HG03039 (cell line): ENCODE results near the gene HGS.

Experiments
- ATAC-seq: cut with Tn5 transposase; IDR thresholded peaks from one replicate; pipeline ENCODE4 v1.9.1; 2021; ENCODE audit warnings: mild to moderate bottlenecking, moderate library complexity; ENCODE audit not compliant: unreplicated experiment

The HGS gene

DNA sequence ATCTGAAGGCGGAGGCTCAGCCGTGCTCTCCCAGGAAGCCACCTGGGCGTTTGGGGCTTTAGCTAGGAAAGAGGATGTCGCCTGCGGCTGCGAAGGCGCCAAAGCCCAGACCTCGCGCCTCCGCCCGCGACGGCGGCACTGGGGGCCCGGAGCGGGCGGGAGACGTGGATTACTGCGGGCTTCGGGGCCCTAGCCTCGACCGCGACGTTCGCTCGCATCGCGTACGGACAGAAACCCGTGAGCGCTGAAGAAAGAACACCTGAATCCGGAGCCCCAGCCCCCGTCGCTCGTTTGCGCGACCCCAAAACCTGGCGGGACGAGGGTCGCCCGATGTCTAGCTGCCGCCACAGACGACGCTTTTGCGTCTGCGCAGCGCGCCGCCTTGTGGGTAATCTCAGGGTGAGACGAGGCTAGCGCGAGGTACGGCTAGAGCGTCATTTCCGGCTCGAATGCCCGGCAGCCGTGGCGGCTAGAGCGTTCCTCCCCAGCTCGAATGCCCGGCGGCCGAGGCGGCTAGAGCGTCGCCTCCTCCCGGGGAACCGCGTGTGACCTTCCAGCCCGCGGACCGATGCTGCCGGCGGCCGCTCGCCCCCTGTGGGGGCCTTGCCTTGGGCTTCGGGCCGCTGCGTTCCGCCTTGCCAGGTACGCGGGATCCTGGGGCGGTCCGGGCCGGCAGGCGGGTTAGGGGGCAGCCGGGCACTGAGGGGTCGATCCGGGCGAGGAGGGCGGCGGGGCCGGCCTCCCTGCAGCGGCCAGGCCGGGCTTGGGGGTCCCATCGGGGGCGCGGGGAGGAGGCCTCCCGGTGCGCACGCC lies 19.3 kb downstream of the HGS start, which contains the start of gene MRPL12:
Gene MRPL12, plus strand, starts transcription at position 434 of the 813 bp plus-strand sequence. Its CDS starts 135 bp downstream, at position 569.
- peak; percentile 83 for ATAC-seq

DNA sequence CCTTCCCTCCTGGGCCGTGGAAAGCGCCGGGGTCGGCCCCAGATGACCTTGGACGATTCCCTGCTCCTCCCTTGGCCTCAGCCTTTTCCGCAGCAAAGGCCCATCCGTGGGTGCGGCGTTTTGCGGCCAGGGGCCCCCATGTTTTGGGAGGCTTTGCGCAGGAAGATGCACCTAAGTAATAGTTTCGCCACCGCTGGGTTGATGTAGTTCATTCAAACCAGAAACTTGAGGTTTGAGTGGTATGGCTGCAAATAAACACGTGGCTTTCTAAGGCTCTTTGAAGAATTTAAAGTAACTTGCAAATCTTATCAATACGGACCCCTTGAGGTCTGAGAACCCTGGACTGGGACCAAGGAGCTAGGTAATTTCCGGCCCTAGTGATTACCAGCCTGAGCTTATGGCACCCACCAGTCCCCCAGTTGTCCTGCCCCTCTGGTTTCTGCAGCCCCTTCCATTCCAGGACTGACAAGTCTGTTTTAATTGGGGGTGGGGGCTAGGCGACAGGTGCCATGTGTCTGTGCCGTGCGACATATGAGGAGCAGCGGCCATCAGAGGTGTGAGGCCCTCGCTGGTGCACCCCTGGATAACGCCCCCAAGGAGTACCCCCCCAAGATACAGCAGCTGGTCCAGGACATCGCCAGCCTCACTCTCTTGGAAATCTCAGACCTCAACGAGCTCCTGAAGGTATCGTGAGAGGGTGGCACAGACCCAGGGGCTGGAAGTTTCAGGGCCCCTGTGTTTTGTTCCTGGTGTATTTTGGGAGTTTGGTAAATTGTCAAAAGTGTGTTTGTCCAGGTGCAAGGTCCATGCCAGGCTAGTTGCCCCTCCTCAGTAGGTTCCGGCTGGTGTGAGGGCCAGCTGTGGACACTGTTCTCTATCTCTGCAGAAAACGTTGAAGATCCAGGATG lies 20.2 kb downstream of the HGS start:
- no peak for ATAC-seq

DNA sequence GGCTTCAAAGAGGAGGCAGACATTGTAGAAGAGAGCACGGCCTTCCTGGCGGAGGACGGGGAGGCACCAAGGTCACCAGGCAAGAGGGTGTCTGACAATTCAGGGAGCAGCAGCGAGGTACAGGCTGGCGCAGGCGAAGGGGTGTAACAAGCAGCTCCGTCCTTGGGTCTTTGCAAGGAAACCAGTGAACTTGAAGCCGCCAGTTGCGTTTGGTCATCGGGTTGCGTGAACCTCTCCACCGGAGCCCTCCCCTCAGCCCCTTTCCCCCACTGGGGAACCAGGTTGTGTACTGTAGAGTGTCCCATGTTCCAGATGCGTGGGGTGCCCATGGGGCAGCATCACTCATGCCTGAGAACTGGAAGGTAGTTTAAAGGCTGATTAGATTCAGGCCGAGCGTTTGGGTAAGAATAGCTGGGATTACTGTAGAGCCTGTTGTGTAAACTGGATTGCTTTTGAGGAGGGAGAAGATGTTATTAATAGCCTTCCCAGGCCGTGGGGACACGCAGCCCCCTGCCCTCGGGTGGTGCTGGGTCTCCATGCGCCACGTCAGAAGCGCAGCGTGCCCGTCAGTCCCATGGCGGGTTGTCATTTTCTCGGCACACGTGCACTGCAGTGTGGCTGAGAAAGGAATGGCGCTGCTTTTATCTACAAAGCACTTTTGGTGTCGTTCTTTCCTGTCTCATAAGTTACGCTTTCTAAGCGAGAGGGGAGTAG lies 21.9 kb downstream of the HGS start:
- no peak for ATAC-seq

DNA sequence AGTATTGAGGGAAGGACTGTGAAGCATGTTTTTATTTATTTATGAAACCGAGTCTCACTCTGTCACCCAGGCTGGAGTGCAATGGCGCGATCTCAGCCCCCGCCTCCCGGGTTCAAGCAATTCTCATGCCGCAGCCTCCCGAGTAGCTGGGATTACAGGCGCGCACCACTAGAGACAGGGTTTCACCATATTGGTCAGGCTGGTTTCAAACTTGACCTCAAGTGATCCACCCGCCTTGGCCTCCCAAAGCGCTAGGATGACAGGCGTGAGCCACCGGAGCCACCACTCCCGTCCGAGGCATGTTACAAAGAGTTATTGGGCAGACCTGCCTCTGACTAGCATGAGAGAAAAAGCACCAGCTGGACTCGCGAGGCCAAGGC lies 22.4 kb downstream of the HGS start:
- no peak for ATAC-seq

DNA sequence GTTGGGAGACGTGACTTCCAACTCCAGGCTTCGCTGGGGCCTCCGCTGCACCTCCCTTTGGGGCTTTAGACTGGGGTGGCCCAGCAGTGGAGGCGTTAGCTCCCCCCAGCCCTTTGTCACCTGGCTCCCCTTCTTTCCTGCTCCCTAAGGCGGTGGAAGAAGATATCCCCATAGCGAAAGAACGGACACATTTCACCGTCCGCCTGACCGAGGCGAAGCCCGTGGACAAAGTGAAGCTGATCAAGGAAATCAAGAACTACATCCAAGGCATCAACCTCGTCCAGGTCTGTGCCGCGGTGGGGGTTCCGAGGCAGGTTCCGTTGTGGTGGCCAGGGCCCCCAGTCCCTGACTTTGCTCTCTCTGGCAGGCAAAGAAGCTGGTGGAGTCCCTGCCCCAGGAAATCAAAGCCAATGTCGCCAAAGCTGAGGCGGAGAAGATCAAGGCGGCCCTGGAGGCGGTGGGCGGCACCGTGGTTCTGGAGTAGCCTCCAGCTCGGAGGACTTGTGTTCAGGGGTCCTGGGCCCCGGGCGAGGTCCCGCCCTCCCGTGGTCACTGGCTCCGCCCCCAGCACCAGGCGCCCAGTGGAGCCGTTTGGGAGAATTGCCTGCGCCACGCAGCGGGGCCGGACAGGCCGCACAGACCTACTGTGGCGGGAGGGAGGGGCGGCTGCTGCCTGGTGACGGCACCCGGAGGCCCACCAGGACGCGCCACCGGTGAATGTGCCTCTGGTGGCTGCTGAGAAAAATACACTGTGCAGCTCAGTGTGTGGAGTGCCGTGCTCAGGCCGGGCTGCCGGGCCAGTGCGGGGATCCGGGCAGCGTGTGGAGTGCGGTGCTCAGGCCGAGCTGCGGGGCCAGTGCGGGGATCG lies 23.2 kb downstream of the HGS start:
- ATAC-seq, result no peak

DNA sequence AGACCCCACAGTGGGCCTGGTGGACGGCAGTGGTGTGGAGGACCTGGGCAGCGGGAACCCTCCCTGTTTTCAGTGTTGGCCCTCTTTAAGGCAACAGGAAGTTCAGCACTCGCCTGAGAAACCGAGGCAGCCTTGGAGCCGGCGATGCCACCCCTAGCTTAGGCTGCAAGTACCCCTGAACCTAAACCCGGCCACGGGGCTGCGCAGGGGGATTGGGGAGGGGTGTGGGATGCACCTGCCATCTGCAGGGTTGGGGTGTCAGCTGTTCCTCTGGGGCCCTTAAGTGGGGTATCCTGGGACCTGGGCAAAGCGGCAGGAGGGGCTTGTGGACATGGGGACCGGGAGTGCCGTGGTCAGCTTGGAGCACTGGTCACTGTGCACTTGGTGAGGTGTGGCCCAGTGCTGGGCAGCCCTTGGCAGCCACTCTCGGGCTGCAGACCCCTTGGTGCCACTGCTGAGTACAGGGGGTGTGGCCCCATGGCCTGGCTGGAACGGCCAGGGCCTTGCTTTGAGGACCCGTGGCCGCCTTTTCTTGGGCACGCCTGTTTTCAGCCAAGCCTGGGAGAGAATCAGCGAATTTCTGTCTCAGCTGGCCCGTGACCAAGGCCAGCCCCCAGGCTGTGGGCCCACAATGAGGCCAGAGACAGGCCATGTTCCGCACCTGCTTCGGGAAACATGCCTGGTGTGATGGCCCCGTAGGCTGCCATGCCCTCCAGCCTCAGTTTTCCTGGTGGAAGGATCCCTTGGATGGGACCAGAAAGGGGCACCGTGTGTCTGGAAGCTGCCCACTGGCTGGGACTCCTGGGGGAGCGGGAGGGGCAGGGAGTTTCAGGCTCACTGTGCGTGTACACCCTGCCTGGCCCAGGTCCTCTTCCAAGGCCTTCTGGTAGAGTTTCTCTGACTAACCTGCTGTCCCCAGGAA lies 24.2 kb downstream of the HGS start:
- no peak for ATAC-seq

DNA sequence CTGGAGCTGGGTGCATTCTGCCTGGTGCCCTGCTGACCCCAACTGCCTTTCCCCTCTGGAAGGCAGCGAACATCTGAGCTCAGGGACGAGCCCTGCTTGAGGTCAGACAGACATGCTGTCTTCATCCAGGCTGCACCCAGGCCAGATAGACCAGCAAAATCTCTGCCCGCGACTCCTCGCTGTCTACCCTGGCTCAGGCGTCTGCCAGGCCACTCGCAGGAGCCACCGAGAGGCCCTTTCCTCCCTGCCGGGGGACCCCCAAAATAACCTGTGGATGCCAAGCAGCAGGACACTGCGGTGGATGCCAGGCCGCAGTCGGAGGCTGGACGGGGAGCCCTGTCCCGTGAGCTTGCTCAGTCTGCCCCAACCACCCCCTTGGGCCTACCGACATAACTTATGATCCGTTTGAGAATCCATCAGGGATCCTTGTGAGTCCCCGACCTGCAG lies 25.0 kb downstream of the HGS start:
- ATAC-seq, result no peak

DNA sequence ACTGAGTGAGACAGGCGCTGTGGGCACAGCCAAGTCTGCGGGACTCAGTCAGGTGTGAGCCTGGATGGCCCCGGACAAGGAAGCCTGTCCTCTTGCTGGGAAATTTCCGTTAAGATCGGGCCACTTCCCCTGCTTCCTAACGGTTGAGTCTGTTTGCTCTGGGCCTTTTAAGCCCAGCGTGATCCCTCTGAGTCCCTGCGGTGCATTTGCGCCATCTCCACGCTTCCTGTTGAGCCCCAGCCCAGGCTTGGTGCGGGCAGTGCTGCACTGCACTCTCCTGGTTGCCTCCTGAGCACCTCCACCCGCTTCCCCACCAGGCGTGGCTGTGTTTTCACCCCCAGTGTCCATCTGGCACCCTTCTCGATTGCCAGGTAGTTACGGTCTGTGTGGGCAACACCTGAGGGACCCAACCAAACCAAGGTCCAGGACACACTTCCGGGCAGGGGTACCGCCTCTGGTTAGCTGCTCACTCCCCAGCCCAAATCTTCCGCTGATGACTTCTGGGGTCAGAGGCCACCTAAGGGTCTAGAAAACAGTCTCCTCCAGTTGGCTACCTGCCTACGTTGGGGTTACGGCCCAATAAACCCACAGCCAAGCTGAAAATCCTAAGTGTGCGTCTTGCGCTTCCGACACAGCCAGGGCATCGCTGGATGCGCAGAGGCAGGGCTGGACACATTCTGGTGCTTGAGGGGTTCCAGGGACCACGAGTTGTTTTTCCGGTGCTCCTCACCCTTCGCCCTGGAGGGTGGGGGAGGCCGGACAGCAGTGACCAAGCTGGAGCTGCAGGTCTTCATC lies 26.9 kb downstream of the HGS start:
- ATAC-seq, result no peak

DNA sequence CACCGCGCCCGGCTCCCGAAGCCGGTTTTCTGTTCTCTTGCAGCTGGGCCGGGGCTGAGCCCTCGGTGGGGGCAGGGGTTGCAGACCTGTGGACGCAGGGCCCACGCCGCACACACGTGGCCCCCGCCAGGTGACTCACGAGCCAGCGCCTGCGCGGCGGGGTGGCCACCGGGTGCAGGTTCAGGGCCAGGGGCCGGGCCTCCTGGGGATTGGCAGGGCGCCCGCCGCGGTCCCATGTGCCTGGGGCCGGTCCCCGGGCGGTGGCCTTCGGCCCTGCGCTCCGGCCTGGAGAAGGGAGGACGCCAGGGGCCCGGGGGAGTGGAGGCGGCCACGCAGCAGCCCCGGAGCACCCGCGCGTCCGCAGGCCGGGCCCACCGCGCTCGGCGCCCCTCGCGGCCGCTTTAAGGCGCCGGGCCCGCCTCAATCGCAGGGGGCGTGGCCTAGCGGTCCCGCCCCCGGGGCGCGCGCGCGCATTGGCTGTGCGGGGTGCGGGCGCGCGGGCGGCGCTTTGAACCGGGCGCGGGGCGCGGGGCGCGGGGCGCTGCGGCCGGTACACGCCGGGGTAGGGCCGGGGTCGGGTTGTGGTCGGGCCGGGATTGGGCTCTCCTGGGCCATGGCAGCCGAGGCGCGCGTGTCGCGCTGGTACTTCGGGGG lies 28.1 kb downstream of the HGS start, which contains the start of gene SLC25A10:
Gene SLC25A10, plus strand, starts transcription at position 471 of the 654 bp plus-strand sequence. Its CDS starts 143 bp downstream, at position 614.
- ATAC-seq, result peak; percentile 50

DNA sequence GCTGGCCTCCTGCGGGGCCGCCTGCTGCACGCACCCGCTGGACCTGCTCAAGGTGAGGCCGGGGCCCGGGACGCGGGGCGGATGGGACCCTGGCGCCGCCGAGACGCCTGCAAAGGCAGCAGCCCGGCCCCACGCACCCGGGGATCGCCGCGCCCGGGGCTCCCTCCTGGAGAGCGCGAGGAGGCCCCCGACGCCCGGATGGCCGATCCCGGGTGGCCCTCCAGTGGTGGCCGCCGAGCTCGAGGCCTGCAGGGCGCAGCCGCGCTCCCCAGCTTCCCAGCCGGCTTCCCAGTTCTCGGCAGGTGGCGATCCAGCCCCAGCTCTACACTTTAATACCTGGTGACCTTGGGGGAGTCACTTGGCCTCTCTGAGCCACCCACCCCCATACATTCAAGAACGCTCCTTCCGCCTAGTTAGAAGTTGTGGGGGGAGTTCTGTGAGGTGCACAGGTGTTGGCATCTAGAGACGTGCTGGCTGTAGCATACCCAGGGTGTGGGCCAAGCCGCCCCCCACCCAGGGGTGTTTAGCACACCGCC lies 28.7 kb downstream of the HGS start:
- ATAC-seq, result peak; percentile 2

DNA sequence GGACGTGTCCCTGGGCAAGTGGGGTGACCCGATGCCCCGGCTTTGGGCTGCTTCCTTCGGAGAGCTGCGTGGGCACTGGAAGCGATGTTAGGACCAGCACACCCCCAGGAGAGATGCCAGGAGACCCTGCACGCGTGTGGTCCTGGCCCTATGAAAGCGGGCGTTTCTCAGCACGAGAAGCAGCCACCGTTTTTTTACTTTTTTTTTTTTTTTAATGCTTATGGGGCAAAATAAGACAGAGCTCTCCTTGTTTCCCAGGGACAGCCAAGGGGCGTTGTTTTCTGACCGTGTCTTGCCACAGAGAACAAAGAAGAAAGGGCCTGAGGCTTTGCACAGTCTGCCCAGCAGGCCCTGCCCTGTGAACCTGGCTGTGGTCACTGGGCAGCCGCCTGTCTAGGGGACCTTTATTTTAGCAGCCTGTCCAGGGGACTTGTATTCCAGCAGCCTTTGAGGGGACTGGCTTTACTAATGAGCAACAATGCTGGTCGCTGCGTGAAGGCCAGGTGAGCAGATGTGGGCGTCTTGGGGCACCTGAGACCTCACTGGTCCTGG lies 29.3 kb downstream of the HGS start:
- ATAC-seq, result no peak

DNA sequence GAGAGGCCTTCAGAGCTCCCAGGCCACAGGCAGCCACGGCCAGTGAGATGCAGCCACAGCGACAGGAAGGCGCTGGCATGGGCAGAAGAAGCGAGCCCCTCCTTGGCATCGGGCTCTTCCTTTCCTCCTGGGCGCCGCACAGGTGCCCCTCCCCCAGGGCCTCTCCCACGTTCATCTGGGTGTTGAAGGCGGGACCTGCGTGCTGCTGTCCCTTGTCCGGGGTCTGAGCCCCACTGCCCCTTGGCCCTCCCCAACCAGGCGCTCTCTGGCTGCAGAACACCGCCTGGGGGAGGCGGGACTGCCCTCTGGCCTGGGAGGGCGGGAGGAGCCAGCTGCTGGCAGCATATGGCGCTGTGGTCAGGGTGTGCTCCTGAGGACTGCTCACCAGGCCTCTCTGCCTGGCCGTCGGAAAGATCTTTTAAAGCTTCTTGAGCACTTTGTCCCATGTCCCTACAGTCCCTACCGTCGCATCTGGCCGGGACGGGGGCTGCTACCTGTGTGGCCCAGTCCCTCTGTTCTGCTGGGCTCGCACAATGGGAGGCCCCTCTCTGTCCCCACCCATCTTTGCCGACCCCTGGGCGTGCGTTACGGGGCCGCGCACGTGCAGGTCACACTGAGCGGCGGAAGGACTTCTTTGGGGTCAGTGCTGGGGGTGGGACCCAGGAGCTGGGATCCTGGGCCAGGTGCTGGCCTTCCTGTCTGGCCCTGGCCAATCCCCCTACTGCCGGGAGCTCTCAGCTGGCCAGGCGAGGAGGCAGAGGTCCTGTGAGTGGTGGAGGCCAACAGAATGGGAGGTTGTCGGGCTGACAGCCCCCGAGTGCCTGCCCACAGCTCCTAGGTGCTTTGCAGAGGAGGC lies 30.0 kb downstream of the HGS start:
- ATAC-seq, result no peak

DNA sequence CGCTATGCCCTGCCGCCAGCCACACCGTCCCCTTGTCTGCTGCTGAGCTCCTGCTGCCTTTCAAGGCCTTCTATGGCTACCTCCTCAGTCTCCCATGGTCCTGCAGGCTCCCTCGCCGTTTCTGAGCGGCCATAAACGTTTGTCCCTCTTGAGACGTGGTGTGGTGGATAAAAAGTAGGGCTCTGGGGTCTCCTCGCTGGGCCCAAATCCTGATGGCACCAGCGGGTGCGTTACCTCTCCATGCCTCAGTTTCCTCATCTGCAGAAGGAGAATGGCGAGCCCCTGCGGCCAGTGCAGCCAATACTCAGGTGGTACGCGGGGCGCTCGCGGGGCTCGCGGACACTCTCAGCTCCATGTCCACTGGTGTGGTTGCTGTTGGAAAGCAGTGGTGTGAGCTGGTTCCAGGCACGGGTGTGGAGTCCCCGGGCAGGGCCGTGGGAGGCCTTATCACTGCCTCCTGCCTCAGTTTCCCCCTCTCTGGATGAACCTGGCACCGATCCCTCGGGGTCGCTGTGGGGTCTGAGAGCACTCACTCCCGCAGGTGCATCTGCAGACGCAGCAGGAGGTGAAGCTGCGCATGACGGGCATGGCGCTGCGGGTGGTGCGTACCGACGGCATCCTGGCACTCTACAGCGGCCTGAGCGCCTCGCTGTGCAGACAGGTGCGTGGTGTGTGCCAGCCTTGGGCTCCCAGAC lies 30.7 kb downstream of the HGS start:
- ATAC-seq, result no peak

DNA sequence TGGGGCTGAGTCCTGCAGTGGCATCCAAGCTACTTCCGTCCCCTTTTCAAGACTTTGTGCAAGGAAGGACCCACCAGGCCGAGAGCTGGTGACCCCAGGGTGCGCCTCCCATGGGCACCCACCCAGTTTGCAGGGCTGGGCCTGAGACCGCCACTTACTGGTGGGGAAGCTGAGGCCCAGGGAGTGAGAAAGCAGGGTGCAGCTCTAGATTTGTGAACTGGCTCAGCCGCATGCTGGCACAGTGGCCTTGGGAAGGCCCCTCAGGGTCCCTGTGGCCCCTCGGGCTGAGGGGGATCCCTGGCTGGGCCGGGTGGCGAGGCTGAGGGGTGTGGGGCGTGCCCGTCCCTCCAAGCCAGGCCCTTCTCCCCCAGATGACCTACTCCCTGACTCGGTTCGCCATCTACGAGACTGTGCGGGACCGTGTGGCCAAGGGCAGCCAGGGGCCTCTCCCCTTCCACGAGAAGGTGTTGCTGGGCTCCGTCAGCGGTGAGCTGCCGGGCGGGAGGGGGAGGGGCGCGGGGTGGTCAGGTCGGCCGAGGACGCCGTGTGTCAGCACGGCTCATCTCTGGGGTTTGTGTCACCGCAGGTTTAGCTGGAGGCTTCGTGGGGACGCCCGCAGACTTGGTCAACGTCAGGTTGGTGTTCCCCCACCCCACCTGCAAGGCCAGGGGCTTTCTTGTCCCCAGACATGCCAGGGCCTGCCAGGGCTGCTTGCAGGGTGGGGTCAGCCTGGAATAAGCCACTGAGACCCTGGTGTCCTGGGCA lies 31.5 kb downstream of the HGS start:
- no peak for ATAC-seq
